ENCODE data around the gene TBX4. TPM values are rescaled to one million over a fixed set of nuclear protein-coding genes. Genes with fewer than 3 reads are reported as not detected.

The TBX4 gene
- total RNA-seq, 3 donors from 2014 or later = not detected

- Histone ChIP-seq H3K36me3 (ENCODE audit: low read depth) (no peaks in the 10 kb centered on the region), H3K4me3 (no peak overlapping the region), H3K9me3 (no peaks in the 10 kb centered on the region), H3K4me1 (ENCODE audit: low read depth) (peaks cover 6% of the 10 kb centered on the region)
- no peak for TF ChIP-seq CTCF (IDR thresholded peaks at IDR 0.05)
- intact Hi-C loops (cut with DNase I, micrococcal nuclease) = no loop called here
- DNase-seq (no peak), ATAC-seq (no peak)
These were observed 31.4 kb upstream of the TBX4 start for GRCh38 chr17:61420745-61421398.

- DNase-seq (no peak), ATAC-seq (no peak)
- H3K9me3 ChIP-seq = no peaks in the 10 kb centered on the region
- intact Hi-C loops (cut with DNase I, micrococcal nuclease) = no loop called here
- H3K4me3 ChIP-seq = no peak overlapping the region
- no peaks in the 10 kb centered on the region for H3K36me3 ChIP-seq (ENCODE audit: low read depth)
- H3K4me1 ChIP-seq (ENCODE audit: low read depth) = peaks cover 6% of the 10 kb centered on the region
- TF ChIP-seq CTCF (IDR thresholded peaks at IDR 0.05) = no peak
These were observed 30.8 kb upstream of the TBX4 start for GRCh38 chr17:61421460-61421859.

GRCh38 chr17:61422116-61422799 lies 30.0 kb upstream of the TBX4 start:
- Histone ChIP-seq H3K4me3 (no peak overlapping the region), H3K36me3 (ENCODE audit: low read depth) (no peaks in the 10 kb centered on the region), H3K4me1 (ENCODE audit: low read depth) (no peaks in the 10 kb centered on the region), H3K9me3 (no peaks in the 10 kb centered on the region)
- intact Hi-C loops (cut with DNase I, micrococcal nuclease) = no loop called here
- TF ChIP-seq CTCF (IDR thresholded peaks at IDR 0.05) = no peak
- ATAC-seq = no peak
- DNase-seq = no peak

- DNase-seq (no peak), ATAC-seq (no peak)
- intact Hi-C loops (cut with DNase I, micrococcal nuclease) = no loop called here
- Histone ChIP-seq H3K9me3 (no peaks in the 10 kb centered on the region), H3K4me1 (ENCODE audit: low read depth) (no peaks in the 10 kb centered on the region), H3K4me3 (no peak overlapping the region), H3K36me3 (ENCODE audit: low read depth) (no peaks in the 10 kb centered on the region)
- no peak for TF ChIP-seq CTCF (IDR thresholded peaks at IDR 0.05)
These were observed 29.4 kb upstream of the TBX4 start for GRCh38 chr17:61422869-61423268.

- Histone ChIP-seq H3K4me1 (ENCODE audit: low read depth) (no peaks in the 10 kb centered on the region), H3K36me3 (ENCODE audit: low read depth) (no peaks in the 10 kb centered on the region), H3K4me3 (no peak overlapping the region), H3K9me3 (no peaks in the 10 kb centered on the region)
- TF ChIP-seq CTCF (IDR thresholded peaks at IDR 0.05) = no peak
- intact Hi-C loops (cut with DNase I, micrococcal nuclease) = no loop called here
- DNase-seq (no peak), ATAC-seq (no peak)
These were observed 28.1 kb upstream of the TBX4 start for GRCh38 chr17:61423967-61424649.
